GM18517 (cell line): ENCODE results near the gene NMNAT2.

Experiments
- ATAC-seq: cut with Tn5 transposase; IDR thresholded peaks from one replicate; pipeline ENCODE4 v1.9.1; 2021; ENCODE audit warnings: mild to moderate bottlenecking, moderate library complexity; ENCODE audit not compliant: unreplicated experiment

NMNAT2 gene

GRCh38 chr1:183368213-183369108, 49.7 kb downstream of the NMNAT2 start:
- ATAC-seq: no peak

GRCh38 chr1:183366116-183366515, 52.1 kb downstream of the NMNAT2 start:
- no peak for ATAC-seq

- ATAC-seq: no peak
Measured at GRCh38 chr1:183365676-183366075, 52.5 kb downstream of the NMNAT2 start.

- no peak for ATAC-seq
Measured at GRCh38 chr1:183365093-183365492, 53.1 kb downstream of the NMNAT2 start.

- no peak for ATAC-seq
Measured at GRCh38 chr1:183363972-183364371, 54.2 kb downstream of the NMNAT2 start.

- ATAC-seq: no peak
Measured at GRCh38 chr1:183361081-183361480, 57.1 kb downstream of the NMNAT2 start.

- no peak for ATAC-seq
Measured at GRCh38 chr1:183360473-183360872, 57.7 kb downstream of the NMNAT2 start.

- no peak for ATAC-seq
Measured at GRCh38 chr1:183356534-183357182, 61.5 kb downstream of the NMNAT2 start.

- ATAC-seq: no peak
Measured at GRCh38 chr1:183355797-183356196, 62.4 kb downstream of the NMNAT2 start.

GRCh38 chr1:183355181-183355580, 63.0 kb downstream of the NMNAT2 start:
- no peak for ATAC-seq

GRCh38 chr1:183353597-183353996, 64.6 kb downstream of the NMNAT2 start:
- ATAC-seq: no peak

- ATAC-seq: no peak
Measured at GRCh38 chr1:183349201-183349711, 68.9 kb downstream of the NMNAT2 start.

GRCh38 chr1:183346276-183346732, 71.9 kb downstream of the NMNAT2 start:
- ATAC-seq: no peak

GRCh38 chr1:183339556-183340167, 78.5 kb downstream of the NMNAT2 start:
- ATAC-seq: no peak

- no peak for ATAC-seq
Measured at GRCh38 chr1:183331091-183331742, 87.0 kb downstream of the NMNAT2 start.

- no peak for ATAC-seq
Measured at GRCh38 chr1:183330335-183330734, 87.8 kb downstream of the NMNAT2 start.

GRCh38 chr1:183328371-183328770, 89.8 kb downstream of the NMNAT2 start:
- no peak for ATAC-seq

GRCh38 chr1:183327434-183328290, 90.5 kb downstream of the NMNAT2 start:
- ATAC-seq: no peak

GRCh38 chr1:183323849-183324683, 94.1 kb downstream of the NMNAT2 start:
- ATAC-seq: no peak
